ENCODE results near the gene SEMA3A. TPM values are rescaled to one million over a fixed set of nuclear protein-coding genes. Genes with fewer than 3 reads are reported as not detected.

Gene SEMA3A
- total and polyA plus RNA-seq, 2 donors (not counting 1 experiment from before 2014, with no cell fraction given) = 45.2 to 60.8 TPM

DNA sequence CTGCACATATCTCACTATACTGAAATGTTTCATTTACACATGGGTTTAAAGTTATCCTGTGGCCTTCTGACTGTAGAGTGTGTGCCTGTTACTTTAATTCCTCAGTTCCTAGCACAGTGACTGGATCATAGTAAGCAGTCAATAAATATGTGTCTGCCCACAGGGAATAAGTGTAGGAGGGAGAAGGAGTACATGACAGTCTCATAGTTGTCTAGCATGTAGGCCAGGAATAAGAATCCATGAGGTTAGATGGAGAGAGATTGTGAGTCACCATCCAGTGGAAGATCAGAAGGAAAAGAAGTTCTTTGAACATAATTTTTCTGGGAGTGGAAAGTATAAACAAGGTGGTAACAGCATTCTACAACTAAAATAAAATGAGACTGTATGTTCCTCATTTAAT lies 36.6 kb upstream of the SEMA3A start:
- H3K9me3 ChIP-seq (ENCODE audit: control insufficient read depth, insufficient read depth, low read depth, low read length) = no peaks in the 10 kb centered on the region
- TF ChIP-seq EZH2 (IDR thresholded peaks at IDR 0.05; ENCODE audit: low read length, missing control alignments) = no peak
- no peak overlapping the region for H3K4me3 ChIP-seq (replicated peaks in 1 of 4; ENCODE audit: control extremely low read depth in 1 of 4, insufficient read depth in 1 of 4, low read depth in 3 of 4, low read length in 4 of 4)
- peak; percentile 25 to 87 for DNase-seq (ENCODE audit: low read depth in 2 of 2)
- peak overlapping the region; percentile 55 for H2AFZ ChIP-seq (ENCODE audit: low read length)
- no peaks in the 10 kb centered on the region for H3K27me3 ChIP-seq (ENCODE audit: control insufficient read depth, insufficient read depth, low read length)
- no peak overlapping the region for H3K4me2 ChIP-seq (ENCODE audit: extremely low read depth, insufficient read depth, low read length)
- H3K4me1 ChIP-seq (ENCODE audit: control insufficient read depth, extremely low read depth, insufficient read depth, low read length) = peaks cover 3% of the 10 kb centered on the region
- no peaks in the 10 kb centered on the region for H4K20me1 ChIP-seq (ENCODE audit: control insufficient read depth, extremely low read depth, insufficient read depth, low read length)
- no peak overlapping the region for H3K27ac ChIP-seq (ENCODE audit: insufficient read depth, low read length)
- H3K79me2 ChIP-seq (ENCODE audit: control insufficient read depth, insufficient read depth, low read length) = no peaks in the 10 kb centered on the region
- H3K9ac ChIP-seq (ENCODE audit: insufficient read depth, low read length) = no peak overlapping the region
- no peaks in the 10 kb centered on the region for H3K36me3 ChIP-seq (ENCODE audit: control insufficient read depth, insufficient read depth, low read length)

DNA sequence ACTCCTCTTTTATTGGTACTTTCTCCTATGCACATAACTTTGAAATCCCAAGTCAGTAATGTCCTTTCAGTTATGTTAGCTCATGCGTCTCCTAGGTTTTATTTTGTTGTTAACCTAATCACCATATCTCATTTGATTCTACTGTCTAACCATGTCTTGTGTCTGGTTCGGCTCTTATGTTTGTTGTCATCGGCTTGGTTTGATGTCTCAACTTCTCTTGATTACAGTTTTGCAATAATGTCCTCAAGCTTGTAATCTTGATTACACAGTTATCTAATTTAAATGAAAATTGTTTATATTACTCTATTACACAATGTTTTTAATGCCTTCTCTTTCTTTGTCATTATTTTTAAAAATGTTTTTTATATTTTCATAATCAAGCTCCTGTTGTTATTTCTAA lies 35.9 kb upstream of the SEMA3A start:
- H3K79me2 ChIP-seq (ENCODE audit: control insufficient read depth, insufficient read depth, low read length) = no peaks in the 10 kb centered on the region
- no peaks in the 10 kb centered on the region for H3K9me3 ChIP-seq (ENCODE audit: control insufficient read depth, insufficient read depth, low read depth, low read length)
- TF ChIP-seq EZH2 (IDR thresholded peaks at IDR 0.05; ENCODE audit: low read length, missing control alignments) = no peak
- no peak overlapping the region for H3K4me2 ChIP-seq (ENCODE audit: extremely low read depth, insufficient read depth, low read length)
- no peak overlapping the region for H3K9ac ChIP-seq (ENCODE audit: insufficient read depth, low read length)
- DNase-seq (ENCODE audit: low read depth in 2 of 2) = peak in 1 of 2 donors; percentile 30
- no peak overlapping the region for H3K27ac ChIP-seq (ENCODE audit: insufficient read depth, low read length)
- no peaks in the 10 kb centered on the region for H3K27me3 ChIP-seq (ENCODE audit: control insufficient read depth, insufficient read depth, low read length)
- H3K36me3 ChIP-seq (ENCODE audit: control insufficient read depth, insufficient read depth, low read length) = no peaks in the 10 kb centered on the region
- H4K20me1 ChIP-seq (ENCODE audit: control insufficient read depth, extremely low read depth, insufficient read depth, low read length) = no peaks in the 10 kb centered on the region
- no peak overlapping the region for H2AFZ ChIP-seq (ENCODE audit: low read length)
- no peaks in the 10 kb centered on the region for H3K4me1 ChIP-seq (ENCODE audit: control insufficient read depth, extremely low read depth, insufficient read depth, low read length)
- H3K4me3 ChIP-seq (replicated peaks in 1 of 4; ENCODE audit: control extremely low read depth in 1 of 4, insufficient read depth in 1 of 4, low read depth in 3 of 4, low read length in 4 of 4) = no peak overlapping the region

DNA sequence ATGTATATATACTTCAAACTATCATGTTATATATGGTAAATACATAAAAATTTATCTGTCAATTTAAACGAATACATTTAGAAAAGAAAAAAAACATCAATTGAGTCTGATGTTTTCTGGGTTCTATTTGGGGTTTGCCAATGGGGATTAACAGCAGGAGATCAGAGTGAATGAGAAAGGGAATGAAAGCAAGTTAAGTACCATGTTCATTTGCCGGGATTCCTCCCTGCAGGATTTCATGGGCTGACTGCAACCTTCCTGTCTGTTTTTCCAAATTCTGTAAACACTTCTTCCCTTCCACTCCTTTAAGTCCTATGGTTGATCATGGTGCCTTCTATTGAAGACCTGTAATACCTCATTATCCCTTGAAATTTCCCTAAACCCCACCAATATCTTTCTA lies 33.9 kb upstream of the SEMA3A start:
- Histone ChIP-seq H3K4me1 (ENCODE audit: control insufficient read depth, extremely low read depth, insufficient read depth, low read length) (no peaks in the 10 kb centered on the region), H4K20me1 (ENCODE audit: control insufficient read depth, extremely low read depth, insufficient read depth, low read length) (no peaks in the 10 kb centered on the region), H3K36me3 (ENCODE audit: control insufficient read depth, insufficient read depth, low read length) (no peaks in the 10 kb centered on the region), H3K9me3 (ENCODE audit: control insufficient read depth, insufficient read depth, low read depth, low read length) (no peaks in the 10 kb centered on the region), H3K4me2 (ENCODE audit: extremely low read depth, insufficient read depth, low read length) (no peak overlapping the region), H3K9ac (ENCODE audit: insufficient read depth, low read length) (no peak overlapping the region), H3K4me3 (replicated peaks in 1 of 4; ENCODE audit: control extremely low read depth in 1 of 4, insufficient read depth in 1 of 4, low read depth in 3 of 4, low read length in 4 of 4) (no peak overlapping the region), H3K27ac (ENCODE audit: insufficient read depth, low read length) (no peak overlapping the region), H3K27me3 (ENCODE audit: control insufficient read depth, insufficient read depth, low read length) (no peaks in the 10 kb centered on the region), H2AFZ (ENCODE audit: low read length) (no peak overlapping the region), H3K79me2 (ENCODE audit: control insufficient read depth, insufficient read depth, low read length) (no peaks in the 10 kb centered on the region)
- no peak for TF ChIP-seq EZH2 (IDR thresholded peaks at IDR 0.05; ENCODE audit: low read length, missing control alignments)
- TF ChIP-seq, protein P1, sequence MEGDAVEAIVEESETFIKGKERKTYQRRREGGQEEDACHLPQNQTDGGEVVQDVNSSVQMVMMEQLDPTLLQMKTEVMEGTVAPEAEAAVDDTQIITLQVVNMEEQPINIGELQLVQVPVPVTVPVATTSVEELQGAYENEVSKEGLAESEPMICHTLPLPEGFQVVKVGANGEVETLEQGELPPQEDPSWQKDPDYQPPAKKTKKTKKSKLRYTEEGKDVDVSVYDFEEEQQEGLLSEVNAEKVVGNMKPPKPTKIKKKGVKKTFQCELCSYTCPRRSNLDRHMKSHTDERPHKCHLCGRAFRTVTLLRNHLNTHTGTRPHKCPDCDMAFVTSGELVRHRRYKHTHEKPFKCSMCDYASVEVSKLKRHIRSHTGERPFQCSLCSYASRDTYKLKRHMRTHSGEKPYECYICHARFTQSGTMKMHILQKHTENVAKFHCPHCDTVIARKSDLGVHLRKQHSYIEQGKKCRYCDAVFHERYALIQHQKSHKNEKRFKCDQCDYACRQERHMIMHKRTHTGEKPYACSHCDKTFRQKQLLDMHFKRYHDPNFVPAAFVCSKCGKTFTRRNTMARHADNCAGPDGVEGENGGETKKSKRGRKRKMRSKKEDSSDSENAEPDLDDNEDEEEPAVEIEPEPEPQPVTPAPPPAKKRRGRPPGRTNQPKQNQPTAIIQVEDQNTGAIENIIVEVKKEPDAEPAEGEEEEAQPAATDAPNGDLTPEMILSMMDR (conservative IDR thresholded peaks at IDR 0.05 in 1 of 2, IDR thresholded peaks at IDR 0.05 in 1 of 2; ENCODE audit: low read depth in 1 of 2, low read length in 2 of 2) = no peak
- no peak for DNase-seq (ENCODE audit: low read depth in 2 of 2)

DNA sequence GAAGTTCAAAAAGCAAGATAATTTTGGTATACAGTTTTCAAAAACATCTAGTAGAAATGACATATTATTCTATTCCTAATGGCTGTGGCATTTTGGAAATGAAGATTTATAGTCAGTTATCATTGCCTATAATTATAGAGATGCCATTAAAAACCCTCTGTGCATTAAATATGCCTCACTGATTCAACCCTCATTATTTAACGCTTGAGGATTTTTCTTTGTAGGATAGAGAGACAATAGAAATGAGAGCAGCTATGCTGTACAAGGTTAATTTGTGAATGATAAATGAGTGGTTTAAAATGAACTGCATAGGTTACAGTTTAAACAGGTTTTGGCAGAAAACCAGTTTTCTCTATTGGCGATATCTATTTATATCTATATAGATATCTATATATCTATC lies 32.2 kb upstream of the SEMA3A start:
- H4K20me1 ChIP-seq (ENCODE audit: control insufficient read depth, extremely low read depth, insufficient read depth, low read length) = no peaks in the 10 kb centered on the region
- DNase-seq (ENCODE audit: low read depth in 2 of 2) = no peak
- H3K27me3 ChIP-seq (ENCODE audit: control insufficient read depth, insufficient read depth, low read length) = no peaks in the 10 kb centered on the region
- no peaks in the 10 kb centered on the region for H3K79me2 ChIP-seq (ENCODE audit: control insufficient read depth, insufficient read depth, low read length)
- H2AFZ ChIP-seq (ENCODE audit: low read length) = no peak overlapping the region
- H3K9me3 ChIP-seq (ENCODE audit: control insufficient read depth, insufficient read depth, low read depth, low read length) = no peaks in the 10 kb centered on the region
- H3K9ac ChIP-seq (ENCODE audit: insufficient read depth, low read length) = no peak overlapping the region
- H3K4me3 ChIP-seq (replicated peaks in 1 of 4; ENCODE audit: control extremely low read depth in 1 of 4, insufficient read depth in 1 of 4, low read depth in 3 of 4, low read length in 4 of 4) = no peak overlapping the region
- no peaks in the 10 kb centered on the region for H3K36me3 ChIP-seq (ENCODE audit: control insufficient read depth, insufficient read depth, low read length)
- H3K4me2 ChIP-seq (ENCODE audit: extremely low read depth, insufficient read depth, low read length) = no peak overlapping the region
- H3K27ac ChIP-seq (ENCODE audit: insufficient read depth, low read length) = no peak overlapping the region
- no peaks in the 10 kb centered on the region for H3K4me1 ChIP-seq (ENCODE audit: control insufficient read depth, extremely low read depth, insufficient read depth, low read length)
- TF ChIP-seq, protein P1 (conservative IDR thresholded peaks at IDR 0.05 in 1 of 2, IDR thresholded peaks at IDR 0.05 in 1 of 2; ENCODE audit: low read depth in 1 of 2, low read length in 2 of 2) = no peak
- TF ChIP-seq EZH2 (IDR thresholded peaks at IDR 0.05; ENCODE audit: low read length, missing control alignments) = no peak
